ENCODE measurements around the gene MILR1.

- TF ChIP-seq, protein P1, sequence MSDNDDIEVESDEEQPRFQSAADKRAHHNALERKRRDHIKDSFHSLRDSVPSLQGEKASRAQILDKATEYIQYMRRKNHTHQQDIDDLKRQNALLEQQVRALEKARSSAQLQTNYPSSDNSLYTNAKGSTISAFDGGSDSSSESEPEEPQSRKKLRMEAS (IDR thresholded peaks at IDR 0.05): no peak
- TF ChIP-seq YY1 (IDR thresholded peaks at IDR 0.05) (no peak), CTCF (IDR thresholded peaks at IDR 0.05; ENCODE audit: low read depth, low read length, missing input control) (no peak), RAD21 (IDR thresholded peaks at IDR 0.05) (no peak), GABPA (IDR thresholded peaks at IDR 0.05 in 1 of 2, conservative IDR thresholded peaks at IDR 0.05 in 1 of 2) (no peak)
These were observed 9.0 kb upstream of the MILR1 start for GRCh38 chr17:64439956-64440355.

Data from liver (tissue), 3 donors.